Liver (tissue), 3 donors: ENCODE data around the gene PAMR1.

Experiments used
- ATF3 ChIP-seq: IDR thresholded peaks from 2 replicates; pipeline ENCODE4 v1.6.1; 2016; ENCODE audit warnings: antibody characterized with exemption
- CTCF ChIP-seq: fragments of 150-350 bp; IDR thresholded peaks from 2 replicates; pipeline ENCODE4 v1.5.1; 2017; ENCODE audit warnings: improper control_type of control experiment, low read depth, low read length; ENCODE audit not compliant: missing input control
- EGR1 ChIP-seq, 2 donors: IDR thresholded peaks; 2 replicates each; pipeline ENCODE4 v1.6.1; 2016 to 2018; ENCODE audit warnings: antibody characterized with exemption in 2 of 2, low read depth in 2 of 2
- FOXA1 ChIP-seq: IDR thresholded peaks from 2 replicates; pipeline ENCODE4 v1.6.1; 2016; ENCODE audit warnings: antibody characterized with exemption
- MAX ChIP-seq: IDR thresholded peaks from 2 replicates; pipeline ENCODE4 v1.6.1; 2016; ENCODE audit warnings: antibody characterized with exemption
- NR2F2 ChIP-seq: IDR thresholded peaks from 2 replicates; pipeline ENCODE4 v1.6.1; 2016; ENCODE audit warnings: antibody characterized with exemption
- TF ChIP-seq, protein P1 (sequence below): IDR thresholded peaks from 2 replicates; pipeline ENCODE4 v1.6.1; 2016; ENCODE audit warnings: antibody characterized with exemption, mild to moderate bottlenecking
- donor health status: healthy.
- donor health status: healthy.

- TF ChIP-seq CTCF (no peak), FOXA1 (no peak), NR2F2 (no peak), MAX (peak; percentile 23), ATF3 (no peak), EGR1 (IDR thresholded peaks at IDR 0.05; ENCODE audit: low read depth in 2 of 2) (no peak)
- TF ChIP-seq, protein P1, sequence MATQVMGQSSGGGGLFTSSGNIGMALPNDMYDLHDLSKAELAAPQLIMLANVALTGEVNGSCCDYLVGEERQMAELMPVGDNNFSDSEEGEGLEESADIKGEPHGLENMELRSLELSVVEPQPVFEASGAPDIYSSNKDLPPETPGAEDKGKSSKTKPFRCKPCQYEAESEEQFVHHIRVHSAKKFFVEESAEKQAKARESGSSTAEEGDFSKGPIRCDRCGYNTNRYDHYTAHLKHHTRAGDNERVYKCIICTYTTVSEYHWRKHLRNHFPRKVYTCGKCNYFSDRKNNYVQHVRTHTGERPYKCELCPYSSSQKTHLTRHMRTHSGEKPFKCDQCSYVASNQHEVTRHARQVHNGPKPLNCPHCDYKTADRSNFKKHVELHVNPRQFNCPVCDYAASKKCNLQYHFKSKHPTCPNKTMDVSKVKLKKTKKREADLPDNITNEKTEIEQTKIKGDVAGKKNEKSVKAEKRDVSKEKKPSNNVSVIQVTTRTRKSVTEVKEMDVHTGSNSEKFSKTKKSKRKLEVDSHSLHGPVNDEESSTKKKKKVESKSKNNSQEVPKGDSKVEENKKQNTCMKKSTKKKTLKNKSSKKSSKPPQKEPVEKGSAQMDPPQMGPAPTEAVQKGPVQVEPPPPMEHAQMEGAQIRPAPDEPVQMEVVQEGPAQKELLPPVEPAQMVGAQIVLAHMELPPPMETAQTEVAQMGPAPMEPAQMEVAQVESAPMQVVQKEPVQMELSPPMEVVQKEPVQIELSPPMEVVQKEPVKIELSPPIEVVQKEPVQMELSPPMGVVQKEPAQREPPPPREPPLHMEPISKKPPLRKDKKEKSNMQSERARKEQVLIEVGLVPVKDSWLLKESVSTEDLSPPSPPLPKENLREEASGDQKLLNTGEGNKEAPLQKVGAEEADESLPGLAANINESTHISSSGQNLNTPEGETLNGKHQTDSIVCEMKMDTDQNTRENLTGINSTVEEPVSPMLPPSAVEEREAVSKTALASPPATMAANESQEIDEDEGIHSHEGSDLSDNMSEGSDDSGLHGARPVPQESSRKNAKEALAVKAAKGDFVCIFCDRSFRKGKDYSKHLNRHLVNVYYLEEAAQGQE, result no peak
These were observed 121.5 kb downstream of the PAMR1 start for GRCh38 chr11:35403765-35404387.
